HepG2 (cell line): ENCODE results near the gene ARHGEF39. TPM values are rescaled to one million over a fixed set of nuclear protein-coding genes. Genes with fewer than 3 reads are reported as not detected.

Experiments
- ASH2L ChIP-seq: fragments of 300-600, 200-600 bp; sonication (generic); IDR thresholded peaks from 2 replicates; pipeline ENCODE4 v1.7.0; 2017; ENCODE audit warnings: low read depth, mild to moderate bottlenecking, moderate library complexity, mixed read lengths, low read length; ENCODE audit not compliant: insufficient read length
- BHLHE40 ChIP-seq: IDR thresholded peaks from 2 replicates; pipeline ENCODE4 v1.6.1; 2011; ENCODE audit warnings: low read length, improper control_type of control experiment
- CHD4 ChIP-seq: fragments of 200-600 bp; sonication (generic); IDR thresholded peaks from 2 replicates; pipeline ENCODE4 v1.7.0; 2017; ENCODE audit warnings: mild to moderate bottlenecking, low read length, borderline replicate concordance
- HNF1B ChIP-seq: sonication (generic); formaldehyde crosslinking; IDR thresholded peaks from 2 replicates; pipeline ENCODE4 v1.5.1; 2020; ENCODE audit warnings: mild to moderate bottlenecking, moderate library complexity, missing genetic modification reagents
- MEIS1 ChIP-seq: sonication (generic); formaldehyde crosslinking; IDR thresholded peaks from 2 replicates; pipeline ENCODE4 v1.9.0; 2021; ENCODE audit warnings: mild to moderate bottlenecking, missing genetic modification reagents, moderate library complexity, borderline replicate concordance
- MTF2 ChIP-seq: sonication (generic); formaldehyde crosslinking; IDR thresholded peaks from 2 replicates; pipeline ENCODE4 v1.5.0; 2020; ENCODE audit warnings: missing genetic modification reagents, borderline replicate concordance
- RFXANK ChIP-seq: IDR thresholded peaks from 2 replicates; pipeline ENCODE4 v1.6.1; 2016
- SETDB1 ChIP-seq: sonication (generic); formaldehyde crosslinking; IDR thresholded peaks from 2 replicates; pipeline ENCODE4 v1.5.1; 2020; ENCODE audit warnings: missing genetic modification reagents, mild to moderate bottlenecking, borderline replicate concordance
- SMYD3 ChIP-seq: sonication (generic); formaldehyde crosslinking; IDR thresholded peaks from 2 replicates; pipeline ENCODE4 v1.8.1; 2023; ENCODE audit warnings: mild to moderate bottlenecking, missing genetic modification reagents
- SRF ChIP-seq: IDR thresholded peaks from 2 replicates; pipeline ENCODE4 v1.6.1; 2011; ENCODE audit warnings: mild to moderate bottlenecking, low read depth, low read length, moderate library complexity
- USF2 ChIP-seq, 2 experiments: sonication (generic) in 1 of 2; formaldehyde crosslinking in 1 of 2; IDR thresholded peaks; 2 replicates each; pipeline versions ENCODE4 v1.5.1 to v1.6.1; 2011 to 2020; ENCODE audit warnings: borderline replicate concordance in 1 of 2, low read depth in 1 of 2, low read length in 1 of 2, mild to moderate bottlenecking in 1 of 2, missing genetic modification reagents in 1 of 2, moderate library complexity in 1 of 2
- ZEB1 ChIP-seq: IDR thresholded peaks from 2 replicates; pipeline ENCODE4 v1.6.1; 2012; ENCODE audit warnings: mild to moderate bottlenecking, low read depth, inconsistent platforms; ENCODE audit not compliant: insufficient replicate concordance
- ZNF12 ChIP-seq: sonication (generic); formaldehyde crosslinking; IDR thresholded peaks from 2 replicates; pipeline ENCODE4 v1.5.0; 2020; ENCODE audit warnings: missing genetic modification reagents
- ZNF20 ChIP-seq: sonication (generic); formaldehyde crosslinking; IDR thresholded peaks from 2 replicates; pipeline ENCODE4 v1.4.0; 2020; ENCODE audit warnings: mild to moderate bottlenecking, moderate library complexity, missing genetic modification reagents
- ZNF224 ChIP-seq: sonication (generic); formaldehyde crosslinking; IDR thresholded peaks from 2 replicates; pipeline ENCODE4 v1.5.0; 2020; ENCODE audit warnings: mild to moderate bottlenecking, missing genetic modification reagents
- ZNF33A ChIP-seq: sonication (generic); formaldehyde crosslinking; IDR thresholded peaks from 2 replicates; pipeline ENCODE4 v1.5.1; 2020; ENCODE audit warnings: missing genetic modification reagents, mild to moderate bottlenecking, moderate library complexity, borderline replicate concordance
- ZNF567 ChIP-seq: sonication (generic); formaldehyde crosslinking; IDR thresholded peaks from 2 replicates; pipeline ENCODE4 v1.8.1; 2023; ENCODE audit warnings: mild to moderate bottlenecking, missing genetic modification reagents, borderline replicate concordance
- ZNF780A ChIP-seq: sonication (generic); formaldehyde crosslinking; IDR thresholded peaks from 2 replicates; pipeline ENCODE4 v1.8.0; 2022; ENCODE audit warnings: mild to moderate bottlenecking, missing genetic modification reagents, moderate library complexity
- ZXDC ChIP-seq: sonication (generic); formaldehyde crosslinking; IDR thresholded peaks from 2 replicates; pipeline ENCODE4 v1.5.0; 2020; ENCODE audit warnings: mild to moderate bottlenecking, missing genetic modification reagents
- polyA plus RNA-seq, 8 experiments: library from polyadenylated mRNA; depleted of rRNA in 3 of 8; stranded (reverse) in 7 of 8; unstranded in 1 of 8; fragments of >200 nt; fragmentation: Illumina TruSeq in 4 of 8; extraction: Trizol in 4 of 8; gene quantifications; 2 replicates each; pipeline versions ENCODE4 v1.2.1 to v1.2.3, GENCODE V29; 2011 to 2016; ENCODE audit warnings: low read depth in 4 of 8, missing spikeins in 1 of 8, mixed read lengths in 1 of 8; ENCODE audit not compliant: insufficient read depth in 1 of 8
- total RNA-seq, 5 experiments: library from RNA; depleted of rRNA; stranded (reverse); fragments of >200 nt; fragmentation: Illumina TruSeq; extraction: Trizol; gene quantifications; 2 replicates each; pipeline ENCODE4 v1.2.3, GENCODE V29; 2016; ENCODE audit warnings: low read depth in 1 of 5
- TF ChIP-seq, protein P1 (sequence below): sonication (generic); formaldehyde crosslinking; IDR thresholded peaks from 2 replicates; pipeline ENCODE4 v1.5.1; 2020; ENCODE audit warnings: mild to moderate bottlenecking, missing genetic modification reagents, borderline replicate concordance

The ARHGEF39 gene
- total and polyA plus RNA-seq, 2 of the 13 experiments (the other 11 are each of a cell fraction or from before 2014, with no cell fraction given) = 11.2 to 12.3 TPM

DNA sequence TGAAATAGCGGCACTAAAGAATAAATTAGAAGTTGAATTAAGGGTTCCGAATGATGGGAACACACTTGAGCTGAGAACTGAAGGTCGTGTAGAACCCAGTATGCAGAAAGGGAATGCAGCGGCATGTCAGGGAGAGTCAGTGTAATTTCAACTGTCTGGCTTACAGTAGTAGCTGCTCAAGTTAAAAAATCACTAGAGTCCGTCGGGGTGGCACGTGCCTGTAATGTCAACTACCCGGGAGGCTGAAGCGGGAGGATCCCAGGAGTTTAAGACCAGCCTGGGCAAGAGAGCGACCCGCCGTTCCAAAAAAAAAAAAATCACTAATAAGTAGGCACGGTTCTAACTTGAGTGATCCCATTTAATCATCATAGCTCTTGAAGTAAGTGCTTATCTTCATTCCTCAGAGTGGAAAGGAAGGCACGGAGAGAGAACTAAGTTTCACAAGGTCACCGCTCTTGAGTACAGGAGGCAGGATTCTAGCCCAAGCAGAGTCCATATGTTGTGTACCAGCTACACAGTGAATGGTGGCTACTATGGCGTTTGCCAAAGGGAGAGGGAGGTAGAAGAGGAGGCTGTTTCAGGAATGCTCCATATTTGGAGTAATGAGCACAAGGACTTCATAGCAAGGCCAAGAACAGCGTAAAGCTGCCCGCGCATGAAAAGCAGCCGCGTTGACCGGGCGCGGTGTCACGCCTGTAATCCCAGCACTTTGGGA lies 8.0 kb downstream of the ARHGEF39 start (continued):
- TF ChIP-seq HNF1B (no peak), ZNF567 (CRISPR knock-in tag) (0 out of 2 replicates have a peak, but pooled peaks have one; percentile 11), SMYD3 (CRISPR knock-in tag) (no peak), ASH2L (peak; percentile 14), ZNF20 (CRISPR knock-in tag) (no peak), ZXDC (CRISPR knock-in tag) (no peak), USF2 (IDR thresholded peaks at IDR 0.05; ENCODE audit: low read depth, low read length) (no peak), USF2 (CRISPR knock-in tag; IDR thresholded peaks at IDR 0.05; ENCODE audit: borderline replicate concordance) (peak; percentile 55; the same call in 1 of the 2 replicates), ZNF12 (CRISPR knock-in tag) (0 out of 2 replicates have a peak, but pooled peaks have one; percentile 5), SETDB1 (CRISPR knock-in tag) (no peak), ZNF780A (CRISPR knock-in tag) (peak; percentile 10; the same call in 1 of the 2 replicates), ZNF224 (CRISPR knock-in tag) (0 out of 2 replicates have a peak, but pooled peaks have one; percentile 31), RFXANK (CRISPR knock-in tag) (peak; percentile 18; the same call in 1 of the 2 replicates), ZEB1 (no peak), MEIS1 (CRISPR knock-in tag) (0 out of 2 replicates have a peak, but pooled peaks have one; percentile 82), MTF2 (CRISPR knock-in tag) (no peak), BHLHE40 (peak; percentile 80), CHD4 (0 out of 2 replicates have a peak, but pooled peaks have one; percentile 39), SRF (0 out of 2 replicates have a peak, but pooled peaks have one; percentile 2), ZNF33A (CRISPR knock-in tag) (no peak)
- TF ChIP-seq, protein P1, sequence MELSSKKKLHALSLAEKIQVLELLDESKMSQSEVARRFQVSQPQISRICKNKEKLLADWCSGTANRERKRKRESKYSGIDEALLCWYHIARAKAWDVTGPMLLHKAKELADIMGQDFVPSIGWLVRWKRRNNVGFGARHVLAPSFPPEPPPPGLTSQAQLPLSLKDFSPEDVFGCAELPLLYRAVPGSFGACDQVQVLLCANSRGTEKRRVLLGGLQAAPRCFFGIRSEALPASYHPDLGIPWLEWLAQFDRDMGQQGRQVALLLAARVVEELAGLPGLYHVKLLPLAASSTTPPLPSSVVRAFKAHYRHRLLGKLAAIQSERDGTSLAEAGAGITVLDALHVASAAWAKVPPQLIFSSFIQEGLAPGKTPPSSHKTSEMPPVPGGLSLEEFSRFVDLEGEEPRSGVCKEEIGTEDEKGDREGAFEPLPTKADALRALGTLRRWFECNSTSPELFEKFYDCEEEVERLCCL (CRISPR knock-in tag) = 0 out of 2 replicates have a peak, but pooled peaks have one; percentile 16
